ENCODE measurements around the gene AGPAT1.
A peak's percentile ranks its signal among the peaks of the same experiment; 100 is the strongest.

Gene AGPAT1

GRCh38 chr6:32192608-32193039 is 16.7 kb upstream of the AGPAT1 start, which contains the start of gene GPSM3:
TSS of gene GPSM3 (minus strand) at chr6:32192643. CDS start at chr6:32192513, 130 bp downstream.
- Histone ChIP-seq H3K9me3 (ENCODE audit: insufficient read depth, low read length) (no peaks in the 10 kb centered on the region), H3K4me1 (ENCODE audit: insufficient read depth, insufficient read length) (peaks cover 17% of the 10 kb centered on the region), H3K27me3 (ENCODE audit: insufficient read depth, insufficient read length) (no peaks in the 10 kb centered on the region), H3K4me3 (ENCODE audit: insufficient read length, low read depth) (peak within 1 kb of the TSS; percentile 22), H3K36me3 (ENCODE audit: insufficient read depth, insufficient read length, low read length) (peaks cover 5% of the 10 kb centered on the region), H3K9ac (ENCODE audit: insufficient read length, low read depth) (no peak within 1 kb of the TSS)
- TF ChIP-seq YY1 (IDR thresholded peaks at IDR 0.05; ENCODE audit: insufficient read depth, insufficient read length) (no peak), SUZ12 (IDR thresholded peaks at IDR 0.05; ENCODE audit: extremely low read depth, insufficient read depth, insufficient read length) (no peak), ZNF274 (IDR thresholded peaks at IDR 0.05; ENCODE audit: low read depth, low read length) (no peak)
- DNase-seq (ENCODE audit: low read depth, low spot score): no peak

- no peak for DNase-seq (ENCODE audit: low read depth, low spot score)
- no peak overlapping the region for H3K9ac ChIP-seq (ENCODE audit: insufficient read length, low read depth)
- TF ChIP-seq SUZ12 (IDR thresholded peaks at IDR 0.05; ENCODE audit: extremely low read depth, insufficient read depth, insufficient read length): no peak
- no peak for TF ChIP-seq ZNF274 (IDR thresholded peaks at IDR 0.05; ENCODE audit: low read depth, low read length)
- TF ChIP-seq YY1 (IDR thresholded peaks at IDR 0.05; ENCODE audit: insufficient read depth, insufficient read length): no peak
- H3K36me3 ChIP-seq (ENCODE audit: insufficient read depth, insufficient read length, low read length): peaks cover 12% of the 10 kb centered on the region
- H3K9me3 ChIP-seq (ENCODE audit: insufficient read depth, low read length): no peaks in the 10 kb centered on the region
- H3K4me1 ChIP-seq (ENCODE audit: insufficient read depth, insufficient read length): peaks cover 13% of the 10 kb centered on the region
- no peak overlapping the region for H3K4me3 ChIP-seq (ENCODE audit: insufficient read length, low read depth)
- H3K27me3 ChIP-seq (ENCODE audit: insufficient read depth, insufficient read length): no peaks in the 10 kb centered on the region
These were observed 16.1 kb upstream of the AGPAT1 start for GRCh38 chr6:32191696-32192607.

GRCh38 chr6:32190911-32191677 is 15.2 kb upstream of the AGPAT1 start:
- peak overlapping the region; percentile 32 for H3K4me3 ChIP-seq (ENCODE audit: insufficient read length, low read depth)
- H3K9ac ChIP-seq (ENCODE audit: insufficient read length, low read depth): peak overlapping the region; percentile 66
- H3K27me3 ChIP-seq (ENCODE audit: insufficient read depth, insufficient read length): no peaks in the 10 kb centered on the region
- no peak for DNase-seq (ENCODE audit: low read depth, low spot score)
- H3K4me1 ChIP-seq (ENCODE audit: insufficient read depth, insufficient read length): peaks cover 8% of the 10 kb centered on the region
- H3K36me3 ChIP-seq (ENCODE audit: insufficient read depth, insufficient read length, low read length): peaks cover 21% of the 10 kb centered on the region
- no peak for TF ChIP-seq ZNF274 (IDR thresholded peaks at IDR 0.05; ENCODE audit: low read depth, low read length)
- no peak for TF ChIP-seq YY1 (IDR thresholded peaks at IDR 0.05; ENCODE audit: insufficient read depth, insufficient read length)
- TF ChIP-seq SUZ12 (IDR thresholded peaks at IDR 0.05; ENCODE audit: extremely low read depth, insufficient read depth, insufficient read length): no peak
- H3K9me3 ChIP-seq (ENCODE audit: insufficient read depth, low read length): no peaks in the 10 kb centered on the region

GRCh38 chr6:32190054-32190851 is 14.4 kb upstream of the AGPAT1 start, which contains the start of gene PBX2:
TSS of gene PBX2 (minus strand) at chr6:32190202. CDS start at chr6:32189915, 287 bp downstream.
- DNase-seq (ENCODE audit: low read depth, low spot score): peak; percentile 66
- peak within 1 kb of the TSS; percentile 58 for H3K4me3 ChIP-seq (ENCODE audit: insufficient read length, low read depth)
- H3K9ac ChIP-seq (ENCODE audit: insufficient read length, low read depth): peak within 1 kb of the TSS; percentile 83
- TF ChIP-seq ZNF274 (IDR thresholded peaks at IDR 0.05; ENCODE audit: low read depth, low read length) (no peak), YY1 (IDR thresholded peaks at IDR 0.05; ENCODE audit: insufficient read depth, insufficient read length) (no peak), SUZ12 (IDR thresholded peaks at IDR 0.05; ENCODE audit: extremely low read depth, insufficient read depth, insufficient read length) (no peak)
- peaks cover 22% of the 10 kb centered on the region for H3K36me3 ChIP-seq (ENCODE audit: insufficient read depth, insufficient read length, low read length)
- peaks cover 8% of the 10 kb centered on the region for H3K4me1 ChIP-seq (ENCODE audit: insufficient read depth, insufficient read length)
- H3K27me3 ChIP-seq (ENCODE audit: insufficient read depth, insufficient read length): no peaks in the 10 kb centered on the region
- no peaks in the 10 kb centered on the region for H3K9me3 ChIP-seq (ENCODE audit: insufficient read depth, low read length)

GRCh38 chr6:32189742-32190053 is 13.8 kb upstream of the AGPAT1 start:
- peak overlapping the region; percentile 58 for H3K4me3 ChIP-seq (ENCODE audit: insufficient read length, low read depth)
- no peaks in the 10 kb centered on the region for H3K27me3 ChIP-seq (ENCODE audit: insufficient read depth, insufficient read length)
- TF ChIP-seq ZNF274 (IDR thresholded peaks at IDR 0.05; ENCODE audit: low read depth, low read length) (no peak), YY1 (IDR thresholded peaks at IDR 0.05; ENCODE audit: insufficient read depth, insufficient read length) (no peak), SUZ12 (IDR thresholded peaks at IDR 0.05; ENCODE audit: extremely low read depth, insufficient read depth, insufficient read length) (no peak)
- peak overlapping the region; percentile 83 for H3K9ac ChIP-seq (ENCODE audit: insufficient read length, low read depth)
- H3K36me3 ChIP-seq (ENCODE audit: insufficient read depth, insufficient read length, low read length): peaks cover 22% of the 10 kb centered on the region
- peaks cover 8% of the 10 kb centered on the region for H3K4me1 ChIP-seq (ENCODE audit: insufficient read depth, insufficient read length)
- H3K9me3 ChIP-seq (ENCODE audit: insufficient read depth, low read length): no peaks in the 10 kb centered on the region
- no peak for DNase-seq (ENCODE audit: low read depth, low spot score)

- TF ChIP-seq YY1 (IDR thresholded peaks at IDR 0.05; ENCODE audit: insufficient read depth, insufficient read length) (no peak), ZNF274 (IDR thresholded peaks at IDR 0.05; ENCODE audit: low read depth, low read length) (no peak), SUZ12 (IDR thresholded peaks at IDR 0.05; ENCODE audit: extremely low read depth, insufficient read depth, insufficient read length) (no peak)
- peaks cover 10% of the 10 kb centered on the region for H3K4me1 ChIP-seq (ENCODE audit: insufficient read depth, insufficient read length)
These were observed 13.3 kb upstream of the AGPAT1 start for GRCh38 chr6:32189069-32189741.

More at GRCh38 chr6:32189069-32189741, 13.3 kb upstream of the AGPAT1 start:
- no peaks in the 10 kb centered on the region for H3K27me3 ChIP-seq (ENCODE audit: insufficient read depth, insufficient read length)
- H3K9me3 ChIP-seq (ENCODE audit: insufficient read depth, low read length): no peaks in the 10 kb centered on the region
- peak overlapping the region; percentile 58 for H3K4me3 ChIP-seq (ENCODE audit: insufficient read length, low read depth)
- peak overlapping the region; percentile 83 for H3K9ac ChIP-seq (ENCODE audit: insufficient read length, low read depth)
- peaks cover 22% of the 10 kb centered on the region for H3K36me3 ChIP-seq (ENCODE audit: insufficient read depth, insufficient read length, low read length)
- no peak for DNase-seq (ENCODE audit: low read depth, low spot score)
